Mesothelial cell of epicardium (in vitro differentiated cells): ENCODE data around the gene IL21. TPM values are rescaled to one million over a fixed set of nuclear protein-coding genes. Genes with fewer than 3 reads are reported as not detected.
A peak's percentile ranks its signal among the peaks of the same experiment; 100 is the strongest.

Source experiments
- DNase-seq, 2 experiments: peaks; one replicate each; pipeline ENCODE4 v3.0.0; 2021; ENCODE audit warnings: low spot score in 2 of 2; ENCODE audit not compliant: unreplicated experiment in 2 of 2
- H3K27ac Mint-ChIP-seq: 2 replicates; pipeline ENCODE4 v1.8.0; 2021; ENCODE audit warnings: mixed read lengths
- H3K27me3 Mint-ChIP-seq: 2 replicates; pipeline ENCODE4 v1.8.0; 2021; ENCODE audit warnings: low read depth, mixed read lengths
- H3K36me3 Mint-ChIP-seq: 2 replicates; pipeline ENCODE4 v1.8.0; 2021; ENCODE audit warnings: mixed read lengths
- H3K4me1 Mint-ChIP-seq: 2 replicates; pipeline ENCODE4 v1.8.0; 2021; ENCODE audit warnings: mixed read lengths
- H3K4me3 Mint-ChIP-seq: 2 replicates; pipeline ENCODE4 v1.8.0; 2021; ENCODE audit warnings: mild to moderate bottlenecking, moderate library complexity, mixed read lengths
- H3K9me3 Mint-ChIP-seq: 2 replicates; pipeline ENCODE4 v1.8.0; 2021; ENCODE audit warnings: mixed read lengths
- CTCF ChIP-seq: fragments of 200-600 bp; sonication (generic); IDR thresholded peaks from one replicate; pipeline ENCODE4 v1.5.0; 2021; ENCODE audit warnings: antibody characterized with exemption; ENCODE audit not compliant: unreplicated experiment
- total RNA-seq: library from RNA; stranded (reverse); gene quantifications from 3 replicates; pipeline ENCODE4 v1.2.1, GENCODE V29; 2021

Gene IL21
- total RNA-seq, 1 donor from 2014 or later = not detected

DNA sequence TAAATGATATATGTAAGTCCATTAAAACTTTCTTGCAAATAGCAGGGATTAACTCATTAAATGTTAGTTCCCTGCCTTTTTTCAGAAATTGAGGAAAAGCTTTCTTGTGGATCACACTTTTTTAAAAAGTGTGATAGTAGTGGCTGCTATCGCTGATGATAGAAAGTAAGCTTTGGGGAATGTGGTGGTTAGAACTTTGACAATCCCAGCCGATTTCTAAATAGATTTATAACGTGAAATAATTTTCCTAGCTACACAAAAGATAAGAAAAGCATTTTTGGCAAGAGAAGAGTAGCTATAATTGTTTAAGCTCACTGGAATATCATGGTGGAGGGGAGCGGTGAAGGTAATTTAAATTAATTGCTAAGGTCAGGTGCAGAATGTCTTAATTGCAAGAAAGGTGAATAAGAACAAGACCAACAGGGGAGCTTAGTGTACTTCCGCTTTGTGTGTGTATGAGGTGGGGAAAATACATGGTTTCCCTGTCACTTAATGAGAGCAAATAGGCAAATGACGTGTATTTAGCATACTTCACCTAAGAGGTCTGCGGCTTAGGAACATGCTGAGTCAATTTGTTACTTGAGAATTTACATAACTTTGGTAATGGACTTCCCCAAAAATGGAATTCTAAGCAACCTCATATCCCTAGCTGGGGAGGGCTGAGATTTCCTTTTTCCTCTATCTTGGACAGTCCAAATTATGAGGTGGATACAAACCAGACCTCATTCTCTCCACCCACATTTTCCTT is 11.7 kb upstream of the IL21 start:
- Mint-ChIP-seq H3K27ac (peak overlapping the region; percentile 49), H3K36me3 (peaks cover 3% of the 10 kb centered on the region), H3K4me3 (no peak overlapping the region), H3K9me3 (peaks cover 6% of the 10 kb centered on the region), H3K4me1 (peaks cover 30% of the 10 kb centered on the region), H3K27me3 (peaks cover 5% of the 10 kb centered on the region)
- TF ChIP-seq CTCF = no peak
- DNase-seq = no peak

GRCh38 chr4:122625156-122625555 is 4.3 kb upstream of the IL21 start:
- H3K36me3 Mint-ChIP-seq = no peaks in the 10 kb centered on the region
- H3K9me3 Mint-ChIP-seq = peaks cover 4% of the 10 kb centered on the region
- TF ChIP-seq CTCF = no peak
- no peaks in the 10 kb centered on the region for H3K4me1 Mint-ChIP-seq
- peaks cover 6% of the 10 kb centered on the region for H3K27me3 Mint-ChIP-seq
- H3K4me3 Mint-ChIP-seq = no peak overlapping the region
- no peak overlapping the region for H3K27ac Mint-ChIP-seq
- no peak for DNase-seq

GRCh38 chr4:122624205-122624604 is 3.3 kb upstream of the IL21 start:
- peaks cover 4% of the 10 kb centered on the region for H3K9me3 Mint-ChIP-seq
- no peak overlapping the region for H3K4me3 Mint-ChIP-seq
- no peak for DNase-seq
- no peaks in the 10 kb centered on the region for H3K36me3 Mint-ChIP-seq
- TF ChIP-seq CTCF = no peak
- H3K27me3 Mint-ChIP-seq = peaks cover 3% of the 10 kb centered on the region
- H3K27ac Mint-ChIP-seq = no peak overlapping the region
- H3K4me1 Mint-ChIP-seq = no peaks in the 10 kb centered on the region

GRCh38 chr4:122623637-122624166 is 2.8 kb upstream of the IL21 start:
- peaks cover 1% of the 10 kb centered on the region for H3K27me3 Mint-ChIP-seq

DNA sequence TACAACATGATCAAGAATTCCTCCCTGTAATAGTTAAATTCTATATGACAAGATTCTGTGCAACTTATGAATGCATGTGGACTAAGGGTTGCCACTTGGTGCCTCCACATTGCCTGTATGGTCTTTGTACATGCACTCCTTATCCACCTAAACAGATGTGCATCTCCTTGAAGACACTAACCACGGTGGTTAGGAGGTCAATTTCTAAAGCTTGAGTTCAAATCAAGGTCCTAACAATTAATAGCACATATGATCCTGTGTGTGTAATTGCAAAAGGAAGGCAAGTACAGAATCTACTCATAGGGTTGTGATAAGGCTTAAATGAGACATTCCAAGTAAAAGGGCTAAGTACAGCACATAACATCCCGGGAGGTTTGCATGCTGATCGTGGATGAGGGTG is 1.5 kb upstream of the IL21 start:
- no peak for TF ChIP-seq CTCF
- no peak overlapping the region for H3K27ac Mint-ChIP-seq
- peaks cover 1% of the 10 kb centered on the region for H3K27me3 Mint-ChIP-seq
- no peak for DNase-seq
- no peaks in the 10 kb centered on the region for H3K36me3 Mint-ChIP-seq
- peaks cover 4% of the 10 kb centered on the region for H3K9me3 Mint-ChIP-seq
- H3K4me3 Mint-ChIP-seq = no peak overlapping the region
- H3K4me1 Mint-ChIP-seq = peaks cover 5% of the 10 kb centered on the region

More at GRCh38 chr4:122623637-122624166, 2.8 kb upstream of the IL21 start:
- no peak overlapping the region for H3K4me3 Mint-ChIP-seq
- H3K9me3 Mint-ChIP-seq = peaks cover 4% of the 10 kb centered on the region
- H3K36me3 Mint-ChIP-seq = no peaks in the 10 kb centered on the region
- TF ChIP-seq CTCF = no peak
- no peaks in the 10 kb centered on the region for H3K4me1 Mint-ChIP-seq
- DNase-seq = no peak
- H3K27ac Mint-ChIP-seq = no peak overlapping the region
